Astrocyte of the spinal cord (primary cell): Measurements from ENCODE around the gene P2RX4.

Experiments used
- DNase-seq: peaks from one replicate; pipeline ENCODE4 v3.0.0; 2011; ENCODE audit warnings: low read depth, low spot score
- H3K4me3 ChIP-seq: 2 replicates; pipeline ENCODE4 v1.5.1; 2011; ENCODE audit warnings: low read depth, mild to moderate bottlenecking, low read length, moderate library complexity
- CTCF ChIP-seq: IDR thresholded peaks from 2 replicates; pipeline ENCODE4 v1.5.1; 2012; ENCODE audit warnings: low read depth, mild to moderate bottlenecking, low read length, inconsistent platforms
- in situ Hi-C: cut with HindIII; loops from 2 replicates; pipeline ENCODE4 v1.10.0; 2017; ENCODE audit warnings: low sequenced_read_pairs

P2RX4 gene

DNA sequence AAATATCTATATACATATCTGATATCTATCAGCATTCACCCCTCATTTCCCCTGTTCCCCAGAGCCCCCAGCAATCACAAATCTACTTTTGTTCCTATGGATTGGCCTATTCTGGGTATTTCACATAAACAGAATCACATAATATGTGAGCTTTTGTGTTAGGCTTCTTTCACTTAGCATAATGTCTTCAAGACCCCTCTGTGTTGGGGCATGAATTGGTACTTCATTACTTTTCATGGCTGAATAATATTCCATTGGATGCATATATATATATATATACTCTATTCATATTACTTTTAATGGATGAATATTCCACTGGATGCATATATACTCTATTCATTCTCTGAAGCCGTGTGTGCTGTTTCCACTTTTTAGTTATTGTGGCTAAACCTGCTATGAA is 57.9 kb downstream of the P2RX4 start:
- no peak for DNase-seq
- TF ChIP-seq CTCF = no peak
- H3K4me3 ChIP-seq = no peak overlapping the region
- in situ Hi-C loops = no loop called here

GRCh38 chr12:121273364-121273896 is 63.5 kb downstream of the P2RX4 start:
- in situ Hi-C loops = no loop called here
- no peak for DNase-seq
- no peak for TF ChIP-seq CTCF
- no peak overlapping the region for H3K4me3 ChIP-seq

- no peak overlapping the region for H3K4me3 ChIP-seq
- in situ Hi-C loops = no loop called here
- no peak for TF ChIP-seq CTCF
- DNase-seq = no peak
Observed at GRCh38 chr12:121274036-121274763, 64.3 kb downstream of the P2RX4 start.

GRCh38 chr12:121277374-121277759 is 67.4 kb downstream of the P2RX4 start:
- no peak for DNase-seq
- no peak overlapping the region for H3K4me3 ChIP-seq
- in situ Hi-C loops = no loop called here
- TF ChIP-seq CTCF = no peak

DNA sequence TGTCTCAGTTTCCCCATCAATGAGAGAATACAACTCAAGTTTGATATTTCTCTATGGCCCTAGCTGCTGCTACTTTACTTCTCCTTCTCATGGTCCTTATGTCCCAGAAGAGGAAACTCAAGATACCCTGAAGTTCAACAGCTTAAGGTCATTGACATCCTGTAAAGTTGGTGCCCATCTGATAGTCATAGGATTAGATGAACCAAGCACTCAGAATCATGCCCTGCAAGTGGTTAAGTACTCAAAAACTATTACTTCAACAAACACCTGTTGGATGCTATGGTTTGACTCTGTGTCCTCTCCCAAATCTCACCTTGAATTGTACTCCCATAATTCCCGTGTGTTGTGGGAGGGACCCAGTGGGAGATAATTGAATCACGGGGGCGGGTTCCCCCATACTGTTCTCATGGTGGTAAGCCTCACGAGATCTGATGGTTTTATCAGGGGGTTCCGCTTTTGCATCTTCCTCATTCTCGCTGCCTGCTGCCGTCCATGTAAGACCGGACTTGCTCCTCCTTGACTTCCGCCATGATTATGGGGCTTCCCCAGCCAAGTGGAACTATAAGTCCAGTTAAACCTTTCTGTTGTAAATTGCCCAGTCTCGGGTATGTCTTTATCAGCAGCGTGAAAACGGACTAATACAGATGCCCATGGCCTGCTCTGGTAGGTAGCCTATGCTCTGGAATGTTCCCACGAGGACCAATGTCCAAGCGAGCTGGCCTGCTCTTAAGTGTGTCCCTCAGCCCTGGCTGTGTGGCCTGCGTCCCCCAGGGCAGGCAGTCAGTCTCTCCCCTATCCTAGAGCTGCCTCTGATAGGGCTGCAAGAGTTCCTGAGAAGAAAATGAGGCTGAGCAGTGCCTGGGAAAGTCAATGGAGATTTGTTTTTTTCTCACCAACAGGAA is 68.5 kb downstream of the P2RX4 start:
- H3K4me3 ChIP-seq = no peak overlapping the region
- in situ Hi-C loops = no loop called here
- no peak for DNase-seq
- no peak for TF ChIP-seq CTCF

- H3K4me3 ChIP-seq = no peak overlapping the region
- no peak for TF ChIP-seq CTCF
- DNase-seq = peak; percentile 65
- in situ Hi-C loops = no loop called here
Observed at GRCh38 chr12:121279071-121279375, 69.1 kb downstream of the P2RX4 start.
